Mammary epithelial cell (primary cell): ENCODE measurements around the gene SULT1C4.

Source experiments
- EZH2 ChIP-seq: IDR thresholded peaks from 2 replicates; pipeline ENCODE4 v1.6.1; 2012; ENCODE audit warnings: low read length, inconsistent platforms, borderline replicate concordance
- TF ChIP-seq, protein P1 (sequence below), 2 donors: IDR thresholded peaks in 1 of 2; conservative IDR thresholded peaks in 1 of 2; 2 replicates each; pipeline ENCODE4 v1.5.1; 2011 to 2012; ENCODE audit warnings: inconsistent platforms in 2 of 2, low read length in 2 of 2, mild to moderate bottlenecking in 2 of 2, control low read depth in 1 of 2, low read depth in 1 of 2; ENCODE audit not compliant: insufficient read depth in 1 of 2; ENCODE audit errors: extremely low read depth in 1 of 2

- TF ChIP-seq, protein P1, sequence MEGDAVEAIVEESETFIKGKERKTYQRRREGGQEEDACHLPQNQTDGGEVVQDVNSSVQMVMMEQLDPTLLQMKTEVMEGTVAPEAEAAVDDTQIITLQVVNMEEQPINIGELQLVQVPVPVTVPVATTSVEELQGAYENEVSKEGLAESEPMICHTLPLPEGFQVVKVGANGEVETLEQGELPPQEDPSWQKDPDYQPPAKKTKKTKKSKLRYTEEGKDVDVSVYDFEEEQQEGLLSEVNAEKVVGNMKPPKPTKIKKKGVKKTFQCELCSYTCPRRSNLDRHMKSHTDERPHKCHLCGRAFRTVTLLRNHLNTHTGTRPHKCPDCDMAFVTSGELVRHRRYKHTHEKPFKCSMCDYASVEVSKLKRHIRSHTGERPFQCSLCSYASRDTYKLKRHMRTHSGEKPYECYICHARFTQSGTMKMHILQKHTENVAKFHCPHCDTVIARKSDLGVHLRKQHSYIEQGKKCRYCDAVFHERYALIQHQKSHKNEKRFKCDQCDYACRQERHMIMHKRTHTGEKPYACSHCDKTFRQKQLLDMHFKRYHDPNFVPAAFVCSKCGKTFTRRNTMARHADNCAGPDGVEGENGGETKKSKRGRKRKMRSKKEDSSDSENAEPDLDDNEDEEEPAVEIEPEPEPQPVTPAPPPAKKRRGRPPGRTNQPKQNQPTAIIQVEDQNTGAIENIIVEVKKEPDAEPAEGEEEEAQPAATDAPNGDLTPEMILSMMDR (conservative IDR thresholded peaks at IDR 0.05 in 1 of 2, IDR thresholded peaks at IDR 0.05 in 1 of 2; ENCODE audit: extremely low read depth in 1 of 2, insufficient read depth in 1 of 2, low read depth in 1 of 2, low read length in 2 of 2) = no peak
- no peak for TF ChIP-seq EZH2
Observed at GRCh38 chr2:108414256-108414876, 36.6 kb downstream of the SULT1C4 start.
